ENCODE measurements around the gene MARF1.
"Not testable (repeated sequence)": the region's sequence is repeated elsewhere in the genome, so short reads cannot be mapped to it uniquely, and the experiment has no call there.

The MARF1 gene, protein sequence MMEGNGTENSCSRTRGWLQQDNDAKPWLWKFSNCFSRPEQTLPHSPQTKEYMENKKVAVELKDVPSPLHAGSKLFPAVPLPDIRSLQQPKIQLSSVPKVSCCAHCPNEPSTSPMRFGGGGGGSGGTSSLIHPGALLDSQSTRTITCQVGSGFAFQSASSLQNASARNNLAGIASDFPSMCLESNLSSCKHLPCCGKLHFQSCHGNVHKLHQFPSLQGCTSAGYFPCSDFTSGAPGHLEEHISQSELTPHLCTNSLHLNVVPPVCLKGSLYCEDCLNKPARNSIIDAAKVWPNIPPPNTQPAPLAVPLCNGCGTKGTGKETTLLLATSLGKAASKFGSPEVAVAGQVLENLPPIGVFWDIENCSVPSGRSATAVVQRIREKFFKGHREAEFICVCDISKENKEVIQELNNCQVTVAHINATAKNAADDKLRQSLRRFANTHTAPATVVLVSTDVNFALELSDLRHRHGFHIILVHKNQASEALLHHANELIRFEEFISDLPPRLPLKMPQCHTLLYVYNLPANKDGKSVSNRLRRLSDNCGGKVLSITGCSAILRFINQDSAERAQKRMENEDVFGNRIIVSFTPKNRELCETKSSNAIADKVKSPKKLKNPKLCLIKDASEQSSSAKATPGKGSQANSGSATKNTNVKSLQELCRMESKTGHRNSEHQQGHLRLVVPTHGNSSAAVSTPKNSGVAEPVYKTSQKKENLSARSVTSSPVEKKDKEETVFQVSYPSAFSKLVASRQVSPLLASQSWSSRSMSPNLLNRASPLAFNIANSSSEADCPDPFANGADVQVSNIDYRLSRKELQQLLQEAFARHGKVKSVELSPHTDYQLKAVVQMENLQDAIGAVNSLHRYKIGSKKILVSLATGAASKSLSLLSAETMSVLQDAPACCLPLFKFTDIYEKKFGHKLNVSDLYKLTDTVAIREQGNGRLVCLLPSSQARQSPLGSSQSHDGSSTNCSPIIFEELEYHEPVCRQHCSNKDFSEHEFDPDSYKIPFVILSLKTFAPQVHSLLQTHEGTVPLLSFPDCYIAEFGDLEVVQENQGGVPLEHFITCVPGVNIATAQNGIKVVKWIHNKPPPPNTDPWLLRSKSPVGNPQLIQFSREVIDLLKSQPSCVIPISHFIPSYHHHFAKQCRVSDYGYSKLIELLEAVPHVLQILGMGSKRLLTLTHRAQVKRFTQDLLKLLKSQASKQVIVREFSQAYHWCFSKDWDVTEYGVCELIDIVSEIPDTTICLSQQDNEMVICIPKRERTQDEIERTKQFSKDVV (N-terminal part only)

DNA sequence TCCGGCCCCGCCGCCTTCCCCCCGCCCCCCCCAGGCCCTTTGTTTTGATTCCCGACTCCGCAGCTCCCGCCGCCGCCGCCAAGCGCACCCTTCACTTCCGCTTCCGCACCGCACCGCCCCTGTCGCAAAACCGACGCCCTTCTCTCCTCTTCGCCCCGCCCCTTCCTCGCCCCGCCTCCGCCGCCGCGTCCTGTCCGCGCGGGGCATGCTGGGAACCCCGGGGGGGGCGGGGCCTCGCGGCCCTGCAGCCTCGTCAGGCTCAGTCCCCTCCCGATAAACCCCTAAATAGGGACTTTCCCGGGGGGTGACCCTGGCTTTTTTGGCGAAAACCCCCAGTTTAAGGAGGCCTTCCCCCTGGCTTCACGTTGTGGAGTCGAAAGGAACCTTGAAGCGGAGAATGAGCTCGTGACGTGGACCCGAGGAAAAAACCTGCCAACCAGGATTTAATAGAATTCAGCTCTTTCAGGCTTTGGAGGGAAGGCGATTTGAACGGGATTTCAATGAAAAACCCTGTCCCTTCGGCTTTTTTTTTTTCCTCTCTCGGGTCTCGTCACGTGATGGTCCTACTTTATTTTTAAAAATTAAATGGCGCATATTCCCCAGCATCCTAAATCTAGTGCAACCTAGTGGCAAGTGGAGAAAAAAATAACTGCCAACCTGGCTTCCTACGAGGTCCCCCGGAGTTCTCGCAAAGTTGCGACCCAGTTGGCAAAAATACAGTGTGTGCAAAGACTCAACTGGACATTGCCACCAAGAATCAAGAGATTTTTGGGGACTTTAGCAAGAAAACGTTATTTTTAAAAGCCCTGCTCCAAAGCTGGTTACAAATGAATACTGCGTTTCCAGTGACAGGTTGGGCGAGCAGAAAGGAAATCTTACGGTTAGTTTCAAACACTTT lies at the start of gene MARF1:
MARF1 (minus strand) TSS at position 107 of the 898 bp plus-strand sequence. CDS start 3,921 bp downstream, outside the sequence.
- peak within 1 kb of the TSS; percentile 100 for H3K9ac ChIP-seq (ENCODE audit: low read depth, low read length)
- peak within 1 kb of the TSS; percentile 95 for H3K27ac ChIP-seq (ENCODE audit: low read length)
- H3K4me3 ChIP-seq (ENCODE audit: low read length) = peak within 1 kb of the TSS; percentile 99
- H3K36me3 ChIP-seq (ENCODE audit: insufficient read depth, low read depth, low read length) = peaks cover 10% of the 10 kb centered on the region
- H3K9me3 ChIP-seq (ENCODE audit: insufficient read depth, low read depth, low read length) = no peaks in the 10 kb centered on the region
- no peaks in the 10 kb centered on the region for H3K27me3 ChIP-seq (ENCODE audit: insufficient read depth, low read length)
- H3K4me1 ChIP-seq (ENCODE audit: insufficient read depth, low read length) = peaks cover 9% of the 10 kb centered on the region

DNA sequence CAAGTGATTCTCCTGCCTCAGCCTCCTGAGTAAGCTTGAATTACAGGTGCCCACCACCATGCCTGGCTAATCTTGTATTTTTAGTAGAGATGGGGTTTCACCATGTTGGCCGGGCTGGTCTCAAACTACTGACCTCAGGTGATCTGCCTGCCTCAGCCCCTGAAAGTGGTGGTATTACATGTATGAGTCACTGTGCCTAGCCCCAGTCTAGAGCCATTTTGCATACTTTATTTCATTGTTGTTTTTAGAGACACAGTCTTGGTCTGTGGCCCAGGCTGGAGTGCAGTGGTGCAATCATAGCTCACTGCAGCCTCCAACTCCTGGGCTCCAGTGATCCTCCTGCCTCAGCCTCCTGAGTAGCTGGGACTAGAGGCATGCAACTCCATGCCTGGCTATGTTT lies 49.6 kb upstream of the MARF1 start:
- H3K4me1 ChIP-seq (ENCODE audit: insufficient read depth, low read length); H3K9ac ChIP-seq (ENCODE audit: low read depth, low read length); H3K27me3 ChIP-seq (ENCODE audit: insufficient read depth, low read length); H3K27ac ChIP-seq (ENCODE audit: low read length); H3K9me3 ChIP-seq (ENCODE audit: insufficient read depth, low read depth, low read length); H3K4me3 ChIP-seq (ENCODE audit: low read length): not testable (repeated sequence)
- peaks cover 72% of the 10 kb centered on the region for H3K36me3 ChIP-seq (ENCODE audit: insufficient read depth, low read depth, low read length)

- Histone ChIP-seq H3K36me3 (ENCODE audit: insufficient read depth, low read depth, low read length) (peaks cover 68% of the 10 kb centered on the region), H3K9ac (ENCODE audit: low read depth, low read length) (no peak overlapping the region; the same call in 1 of the 2 replicates), H3K9me3 (ENCODE audit: insufficient read depth, low read depth, low read length) (no peaks in the 10 kb centered on the region), H3K27me3 (ENCODE audit: insufficient read depth, low read length) (no peaks in the 10 kb centered on the region), H3K27ac (ENCODE audit: low read length) (no peak overlapping the region), H3K4me3 (ENCODE audit: low read length) (no peak overlapping the region), H3K4me1 (ENCODE audit: insufficient read depth, low read length) (no peaks in the 10 kb centered on the region)
These were observed 48.1 kb upstream of the MARF1 start for GRCh38 chr16:15691046-15691445.

- no peak overlapping the region for H3K27ac ChIP-seq (ENCODE audit: low read length)
- no peaks in the 10 kb centered on the region for H3K4me1 ChIP-seq (ENCODE audit: insufficient read depth, low read length)
- no peak overlapping the region for H3K4me3 ChIP-seq (ENCODE audit: low read length)
- H3K9ac ChIP-seq (ENCODE audit: low read depth, low read length) = no peak overlapping the region
- no peaks in the 10 kb centered on the region for H3K27me3 ChIP-seq (ENCODE audit: insufficient read depth, low read length)
- H3K36me3 ChIP-seq (ENCODE audit: insufficient read depth, low read depth, low read length) = peaks cover 66% of the 10 kb centered on the region
- H3K9me3 ChIP-seq (ENCODE audit: insufficient read depth, low read depth, low read length) = no peaks in the 10 kb centered on the region
These were observed 47.3 kb upstream of the MARF1 start for GRCh38 chr16:15690296-15690695.

GRCh38 chr16:15689290-15689689 lies 46.3 kb upstream of the MARF1 start:
- H3K4me1 ChIP-seq (ENCODE audit: insufficient read depth, low read length) = no peaks in the 10 kb centered on the region
- no peaks in the 10 kb centered on the region for H3K27me3 ChIP-seq (ENCODE audit: insufficient read depth, low read length)
- H3K9me3 ChIP-seq (ENCODE audit: insufficient read depth, low read depth, low read length) = no peaks in the 10 kb centered on the region
- H3K9ac ChIP-seq (ENCODE audit: low read depth, low read length) = no peak overlapping the region
- H3K36me3 ChIP-seq (ENCODE audit: insufficient read depth, low read depth, low read length) = peaks cover 56% of the 10 kb centered on the region
- no peak overlapping the region for H3K27ac ChIP-seq (ENCODE audit: low read length)
- no peak overlapping the region for H3K4me3 ChIP-seq (ENCODE audit: low read length)

DNA sequence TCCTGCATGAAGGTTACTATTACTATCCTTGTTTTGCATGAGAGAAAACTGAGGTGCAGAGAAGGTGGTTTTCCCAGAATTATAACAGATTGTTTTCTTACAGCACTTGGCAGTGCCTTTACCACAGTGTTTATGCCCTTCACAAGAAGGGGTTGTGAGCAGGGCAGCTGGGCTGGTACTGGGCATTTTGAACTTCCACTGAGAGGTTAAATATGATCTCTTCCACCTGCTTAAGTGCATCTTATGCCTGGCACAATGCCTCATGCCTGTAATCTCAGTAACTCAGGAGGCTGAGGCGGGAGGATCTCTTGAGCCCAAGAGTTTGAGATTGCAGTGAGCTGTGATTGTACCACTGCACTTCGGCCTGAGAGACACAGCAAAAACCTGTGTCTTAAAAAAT lies 43.3 kb upstream of the MARF1 start:
- Histone ChIP-seq H3K4me3 (ENCODE audit: low read length) (no peak overlapping the region), H3K4me1 (ENCODE audit: insufficient read depth, low read length) (no peaks in the 10 kb centered on the region), H3K36me3 (ENCODE audit: insufficient read depth, low read depth, low read length) (peaks cover 45% of the 10 kb centered on the region), H3K9me3 (ENCODE audit: insufficient read depth, low read depth, low read length) (no peaks in the 10 kb centered on the region), H3K27me3 (ENCODE audit: insufficient read depth, low read length) (no peaks in the 10 kb centered on the region), H3K27ac (ENCODE audit: low read length) (no peak overlapping the region), H3K9ac (ENCODE audit: low read depth, low read length) (no peak overlapping the region)

DNA sequence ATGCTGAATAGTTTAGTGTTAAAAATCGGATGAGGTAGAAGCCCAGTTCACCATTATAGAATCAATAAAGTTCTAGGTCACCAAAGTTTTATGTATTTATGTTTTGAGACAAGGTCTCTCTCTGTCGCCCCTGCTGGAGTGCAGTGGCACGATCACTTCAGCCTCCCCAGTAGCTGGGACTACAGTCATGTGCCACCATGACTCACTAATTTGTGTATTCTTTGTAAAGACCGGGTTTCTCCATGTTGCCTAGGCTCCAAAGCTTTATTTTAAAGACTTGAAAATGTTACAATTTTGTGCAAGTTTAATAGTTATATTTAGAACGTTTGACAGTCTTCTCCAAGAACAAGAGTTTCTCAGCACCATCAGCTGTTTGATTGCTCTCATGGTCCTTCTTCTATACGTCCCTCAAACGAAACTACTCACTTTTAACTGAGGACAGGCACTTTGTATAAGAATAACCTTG lies 39.2 kb upstream of the MARF1 start:
- Histone ChIP-seq H3K9ac (ENCODE audit: low read depth, low read length) (no peak overlapping the region), H3K36me3 (ENCODE audit: insufficient read depth, low read depth, low read length) (peaks cover 41% of the 10 kb centered on the region), H3K9me3 (ENCODE audit: insufficient read depth, low read depth, low read length) (no peaks in the 10 kb centered on the region), H3K4me1 (ENCODE audit: insufficient read depth, low read length) (no peaks in the 10 kb centered on the region), H3K4me3 (ENCODE audit: low read length) (no peak overlapping the region), H3K27me3 (ENCODE audit: insufficient read depth, low read length) (no peaks in the 10 kb centered on the region), H3K27ac (ENCODE audit: low read length) (no peak overlapping the region)

DNA sequence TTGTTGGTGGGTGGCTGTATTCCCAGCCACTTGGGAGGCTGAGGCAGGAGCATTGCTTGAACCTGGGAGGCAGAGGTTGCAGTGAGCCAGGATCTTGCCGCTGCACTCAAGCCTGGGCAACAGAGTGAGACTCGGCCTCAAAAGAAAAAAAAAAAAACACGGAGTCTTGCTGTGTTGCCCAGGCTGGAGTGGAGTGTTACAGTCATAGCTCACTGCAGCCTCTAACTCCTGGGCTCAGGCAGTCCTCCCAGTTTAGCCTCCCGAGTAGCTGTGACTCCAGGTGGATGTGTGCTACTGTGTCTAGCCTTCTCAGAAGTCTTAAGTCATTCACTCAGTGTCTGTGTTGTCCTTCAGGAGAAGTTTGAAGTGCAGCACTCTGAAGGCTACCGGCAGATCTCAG lies 34.5 kb upstream of the MARF1 start:
- Histone ChIP-seq H3K27ac (ENCODE audit: low read length) (no peak overlapping the region), H3K9me3 (ENCODE audit: insufficient read depth, low read depth, low read length) (no peaks in the 10 kb centered on the region), H3K9ac (ENCODE audit: low read depth, low read length) (no peak overlapping the region), H3K36me3 (ENCODE audit: insufficient read depth, low read depth, low read length) (peaks cover 25% of the 10 kb centered on the region), H3K4me1 (ENCODE audit: insufficient read depth, low read length) (no peaks in the 10 kb centered on the region), H3K27me3 (ENCODE audit: insufficient read depth, low read length) (no peaks in the 10 kb centered on the region), H3K4me3 (ENCODE audit: low read length) (no peak overlapping the region)

DNA sequence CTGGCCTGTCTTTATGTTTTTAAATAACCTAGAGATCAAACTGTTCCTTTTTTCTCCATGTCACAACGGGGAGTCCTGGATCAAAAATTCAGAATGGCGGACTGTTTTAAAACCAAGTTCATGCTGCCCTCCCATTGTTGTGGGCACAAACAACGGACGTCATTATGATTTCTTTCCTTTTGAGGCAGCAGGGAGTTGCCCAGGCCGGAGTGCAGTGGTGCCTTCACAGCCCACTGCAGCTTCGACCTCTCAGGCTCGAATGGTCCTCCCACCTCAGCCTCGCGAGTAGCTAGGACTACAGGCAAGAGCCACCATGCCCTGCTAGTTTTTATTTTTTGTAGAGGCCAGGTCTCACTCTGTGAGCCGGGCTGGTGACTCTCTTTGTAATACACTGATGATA lies 33.6 kb upstream of the MARF1 start:
- Histone ChIP-seq H3K27ac (ENCODE audit: low read length) (no peak overlapping the region), H3K9me3 (ENCODE audit: insufficient read depth, low read depth, low read length) (no peaks in the 10 kb centered on the region), H3K9ac (ENCODE audit: low read depth, low read length) (no peak overlapping the region), H3K36me3 (ENCODE audit: insufficient read depth, low read depth, low read length) (peaks cover 25% of the 10 kb centered on the region), H3K4me1 (ENCODE audit: insufficient read depth, low read length) (no peaks in the 10 kb centered on the region), H3K4me3 (ENCODE audit: low read length) (no peak overlapping the region), H3K27me3 (ENCODE audit: insufficient read depth, low read length) (no peaks in the 10 kb centered on the region)

- Histone ChIP-seq H3K4me3 (ENCODE audit: low read length) (no peak overlapping the region), H3K4me1 (ENCODE audit: insufficient read depth, low read length) (no peaks in the 10 kb centered on the region), H3K27me3 (ENCODE audit: insufficient read depth, low read length) (no peaks in the 10 kb centered on the region), H3K9me3 (ENCODE audit: insufficient read depth, low read depth, low read length) (no peaks in the 10 kb centered on the region), H3K9ac (ENCODE audit: low read depth, low read length) (no peak overlapping the region), H3K36me3 (ENCODE audit: insufficient read depth, low read depth, low read length) (peaks cover 24% of the 10 kb centered on the region), H3K27ac (ENCODE audit: low read length) (no peak overlapping the region)
These were observed 31.6 kb upstream of the MARF1 start for GRCh38 chr16:15674571-15674970.

Measured in iPS-20b (cell line).